Neutrophil (primary cell): ENCODE data around the gene CHCHD2.
"Not testable (repeated sequence)": the region's sequence is repeated elsewhere in the genome, so short reads cannot be mapped to it uniquely, and the experiment has no call there.

Experiments used
- H3K27ac ChIP-seq: fragments of 200-600 bp; sonication (generic); 2 replicates; pipeline ENCODE4 v1.5.1; 2016; ENCODE audit warnings: mild to moderate bottlenecking, moderate library complexity
- H3K27me3 ChIP-seq: fragments of 200-600 bp; sonication (generic); 2 replicates; pipeline ENCODE4 v1.6.0; 2016; ENCODE audit warnings: mild to moderate bottlenecking
- H3K36me3 ChIP-seq: fragments of 200-600 bp; sonication (generic); 2 replicates; pipeline ENCODE4 v1.5.1; 2017
- H3K4me1 ChIP-seq, 2 experiments: fragments of 200-600 bp in 1 of 2; sonication (generic) in 1 of 2; 1 replicate in 1 of 2; 2 replicates in 1 of 2; pipeline versions ENCODE4 v1.5.1 to v1.6.1; 2013 to 2016; ENCODE audit warnings: low read depth in 1 of 2, low read length in 1 of 2, mild to moderate bottlenecking in 1 of 2, moderate library complexity in 1 of 2; ENCODE audit not compliant: control insufficient read depth in 1 of 2, insufficient read depth in 1 of 2
- H3K4me3 ChIP-seq, 2 experiments: fragments of 200-600 bp in 1 of 2; sonication (generic) in 1 of 2; 1 replicate in 1 of 2; 2 replicates in 1 of 2; pipeline ENCODE4 v1.5.1; 2013 to 2016; ENCODE audit warnings: low read depth in 1 of 2, low read length in 1 of 2, mild to moderate bottlenecking in 1 of 2, moderate library complexity in 1 of 2
- H3K9me3 ChIP-seq: fragments of 200-600 bp; sonication (generic); 2 replicates; pipeline ENCODE4 v1.5.1; 2016
- TF ChIP-seq, protein P1 (sequence below): fragments of 200-600 bp; sonication (generic); IDR thresholded peaks from 2 replicates; pipeline ENCODE4 v1.5.1; 2016; ENCODE audit warnings: antibody characterized with exemption

CHCHD2 gene

DNA sequence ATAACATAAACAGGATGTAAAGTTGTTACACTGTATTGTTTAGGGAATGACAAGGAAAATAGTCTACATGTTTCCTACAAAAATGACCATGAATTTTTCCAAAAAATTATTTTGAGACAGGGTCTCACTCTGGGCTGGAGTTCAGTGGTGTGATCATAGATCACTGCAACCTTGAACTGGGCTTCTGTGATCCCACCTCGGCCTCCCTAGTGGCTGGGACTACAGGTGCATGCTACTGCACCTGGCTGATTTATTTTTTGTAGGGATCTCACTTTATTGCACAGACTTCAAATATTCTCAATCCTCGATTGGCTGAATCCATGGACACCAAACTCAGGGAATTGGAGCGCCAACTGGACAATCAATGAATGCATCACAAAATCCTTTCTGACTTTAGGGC, 6.6 kb downstream of the CHCHD2 start:
- no peaks in the 10 kb centered on the region for H3K9me3 ChIP-seq
- H3K4me1 ChIP-seq: no peaks in the 10 kb centered on the region
- TF ChIP-seq, protein P1, sequence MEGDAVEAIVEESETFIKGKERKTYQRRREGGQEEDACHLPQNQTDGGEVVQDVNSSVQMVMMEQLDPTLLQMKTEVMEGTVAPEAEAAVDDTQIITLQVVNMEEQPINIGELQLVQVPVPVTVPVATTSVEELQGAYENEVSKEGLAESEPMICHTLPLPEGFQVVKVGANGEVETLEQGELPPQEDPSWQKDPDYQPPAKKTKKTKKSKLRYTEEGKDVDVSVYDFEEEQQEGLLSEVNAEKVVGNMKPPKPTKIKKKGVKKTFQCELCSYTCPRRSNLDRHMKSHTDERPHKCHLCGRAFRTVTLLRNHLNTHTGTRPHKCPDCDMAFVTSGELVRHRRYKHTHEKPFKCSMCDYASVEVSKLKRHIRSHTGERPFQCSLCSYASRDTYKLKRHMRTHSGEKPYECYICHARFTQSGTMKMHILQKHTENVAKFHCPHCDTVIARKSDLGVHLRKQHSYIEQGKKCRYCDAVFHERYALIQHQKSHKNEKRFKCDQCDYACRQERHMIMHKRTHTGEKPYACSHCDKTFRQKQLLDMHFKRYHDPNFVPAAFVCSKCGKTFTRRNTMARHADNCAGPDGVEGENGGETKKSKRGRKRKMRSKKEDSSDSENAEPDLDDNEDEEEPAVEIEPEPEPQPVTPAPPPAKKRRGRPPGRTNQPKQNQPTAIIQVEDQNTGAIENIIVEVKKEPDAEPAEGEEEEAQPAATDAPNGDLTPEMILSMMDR: no peak
- H3K27ac ChIP-seq: no peak overlapping the region
- H3K36me3 ChIP-seq: peaks cover 64% of the 10 kb centered on the region
- H3K4me3 ChIP-seq: no peak overlapping the region
- no peaks in the 10 kb centered on the region for H3K27me3 ChIP-seq

DNA sequence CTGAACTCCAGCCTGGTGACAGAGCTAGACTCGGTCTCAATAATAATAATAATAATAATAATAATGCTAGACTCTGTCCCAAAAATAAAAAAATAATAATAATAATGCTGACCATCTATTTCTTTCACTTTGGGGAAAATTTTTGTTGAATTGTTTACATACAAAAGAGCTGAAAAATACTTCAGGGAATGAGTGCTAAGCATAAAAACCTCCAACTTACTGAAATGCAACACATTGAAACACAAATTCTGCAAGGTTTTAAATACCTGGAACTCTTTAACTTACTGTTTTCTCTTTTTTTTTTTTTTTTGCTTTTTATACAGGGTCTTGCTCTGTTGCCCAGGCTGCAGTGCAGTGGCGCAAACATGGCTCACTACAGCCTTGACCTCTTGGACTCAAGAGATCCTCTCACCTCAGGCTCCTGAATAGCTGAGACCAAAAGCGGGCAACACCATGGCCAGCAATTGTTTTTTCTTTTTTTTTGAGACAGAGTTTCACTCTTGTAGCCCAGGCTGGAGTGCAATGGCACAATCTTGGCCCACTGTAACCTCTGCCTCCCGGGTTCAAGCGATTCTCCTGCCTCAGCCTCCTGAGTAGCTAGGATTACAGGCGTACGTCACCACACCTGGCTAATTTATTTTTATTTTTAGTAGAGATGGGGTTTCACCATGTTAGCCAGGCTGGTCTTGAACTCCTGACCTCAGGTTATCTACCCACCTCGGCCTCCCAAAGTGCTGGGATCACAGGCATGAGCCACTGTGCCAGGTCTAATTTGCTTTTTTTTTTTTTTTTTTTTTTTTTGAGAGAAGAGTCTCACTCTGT, 7.9 kb downstream of the CHCHD2 start:
- not testable (repeated sequence) for H3K27ac ChIP-seq, H3K4me3 ChIP-seq, H3K27me3 ChIP-seq, H3K9me3 ChIP-seq, H3K4me1 ChIP-seq
- peaks cover 54% of the 10 kb centered on the region for H3K36me3 ChIP-seq

DNA sequence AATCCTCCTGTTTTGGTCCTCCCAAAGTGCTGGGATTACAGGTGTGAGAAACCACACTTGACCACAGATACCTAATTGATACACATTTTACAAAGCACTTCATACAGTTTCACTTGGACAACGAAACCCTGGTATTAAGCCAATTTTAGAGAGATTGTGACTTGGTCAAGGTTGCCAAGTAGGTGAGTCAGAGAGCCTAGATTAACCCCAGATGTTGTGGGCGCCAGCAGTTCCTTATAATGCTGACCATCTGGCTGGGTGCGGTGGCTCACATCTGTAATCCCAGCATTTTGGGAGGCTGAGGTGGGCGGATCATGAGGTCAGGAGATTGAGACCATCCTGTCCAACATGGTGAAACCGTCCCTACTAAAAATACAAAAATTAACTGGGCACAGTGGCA, 8.6 kb downstream of the CHCHD2 start:
- Histone ChIP-seq H3K4me1 (no peaks in the 10 kb centered on the region), H3K27ac (no peak overlapping the region), H3K36me3 (peaks cover 47% of the 10 kb centered on the region), H3K4me3 (no peak overlapping the region), H3K9me3 (no peaks in the 10 kb centered on the region), H3K27me3 (no peaks in the 10 kb centered on the region)
- TF ChIP-seq, protein P1: no peak

DNA sequence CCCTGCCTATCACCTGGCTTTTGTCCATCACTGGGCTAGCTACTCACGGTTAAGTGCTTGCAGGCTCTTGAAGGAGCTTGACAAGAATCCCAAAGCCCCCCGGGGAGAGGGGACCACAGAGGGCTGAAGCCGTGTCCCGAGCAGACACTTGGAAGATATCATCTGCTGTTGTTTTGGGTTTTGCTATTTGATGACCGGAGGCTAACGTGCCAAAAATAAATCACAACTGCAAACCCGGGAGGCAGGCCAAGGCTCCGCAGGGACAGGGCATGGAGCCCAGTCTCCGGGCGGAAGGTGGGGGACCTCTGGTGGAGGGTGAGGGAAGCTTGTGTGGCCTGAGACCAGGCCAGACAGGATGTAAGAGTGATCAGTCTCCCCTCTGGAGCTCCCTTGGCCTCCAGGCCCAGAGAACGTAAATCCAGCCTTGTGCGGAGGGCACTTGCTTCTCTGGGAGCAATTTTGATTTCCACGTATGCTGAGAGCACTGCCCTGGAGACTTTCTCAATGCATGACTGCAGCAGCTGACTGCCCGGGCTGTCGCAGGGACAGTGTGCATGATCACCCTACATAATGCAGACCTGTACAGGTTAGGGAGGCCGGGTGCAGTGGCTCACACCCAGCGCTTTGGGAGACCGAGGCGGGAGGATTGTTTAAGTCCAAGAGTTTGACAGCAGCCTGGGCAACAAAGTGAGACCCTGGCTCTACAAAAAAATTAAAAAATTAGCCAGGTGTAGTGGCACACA, 13.3 kb downstream of the CHCHD2 start, which contains the start of gene PHKG1:
Gene PHKG1 (minus strand): TSS at position 164 of the 743 bp plus-strand sequence. CDS start 4,011 bp downstream, outside the sequence.
- Histone ChIP-seq H3K9me3 (no peaks in the 10 kb centered on the region), H3K4me3 (no peak within 1 kb of the TSS)

DNA sequence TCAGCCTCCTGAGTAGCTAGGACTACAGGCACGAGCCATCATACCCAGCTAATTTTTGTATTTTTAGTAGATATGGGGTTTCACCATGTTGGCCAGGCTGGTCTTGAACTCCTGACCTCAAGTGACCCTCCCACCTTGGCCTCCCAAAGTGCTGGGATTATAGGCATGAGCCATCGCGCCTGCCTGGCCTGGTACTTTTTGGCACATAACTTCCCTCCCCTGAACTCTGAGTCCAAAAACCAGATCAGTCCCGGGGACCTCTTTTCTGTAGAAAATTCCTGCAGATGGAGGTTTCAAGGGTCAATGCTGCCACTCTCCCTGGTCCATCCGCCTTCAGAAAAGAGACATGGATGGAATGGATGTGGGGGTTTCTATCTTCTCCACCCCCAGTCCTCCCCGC, 13.9 kb downstream of the CHCHD2 start:
- H3K27ac ChIP-seq, H3K4me1 ChIP-seq, H3K27me3 ChIP-seq, H3K9me3 ChIP-seq, H3K4me3 ChIP-seq, H3K36me3 ChIP-seq: not testable (repeated sequence)

More for the DNA sequence above, 13.3 kb downstream of the CHCHD2 start, which contains the start of gene PHKG1:
- Histone ChIP-seq H3K27ac (no peak within 1 kb of the TSS), H3K36me3 (peaks cover 9% of the 10 kb centered on the region), H3K4me1 (no peaks in the 10 kb centered on the region), H3K27me3 (no peaks in the 10 kb centered on the region)
- TF ChIP-seq, protein P1: no peak

DNA sequence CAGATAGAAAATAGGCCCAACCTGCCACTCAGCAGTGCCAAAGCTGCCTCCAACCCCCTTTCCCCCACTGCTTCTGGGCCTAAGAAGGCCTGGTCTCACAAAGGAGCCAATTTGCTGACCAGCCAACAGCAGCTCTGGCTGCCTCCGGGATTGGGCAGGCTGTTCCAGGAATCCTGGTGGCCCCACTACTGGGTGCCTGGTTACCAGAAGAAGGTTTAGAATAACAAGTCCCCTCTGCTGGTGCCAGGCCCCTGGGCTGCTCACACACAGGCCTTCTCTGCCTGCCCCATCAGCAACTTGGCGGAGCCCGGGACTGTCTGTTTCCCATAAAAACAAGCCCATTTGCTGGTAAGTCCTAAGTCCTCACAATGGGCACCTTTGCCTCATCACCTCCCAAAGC, 14.7 kb downstream of the CHCHD2 start:
- no peak overlapping the region for H3K27ac ChIP-seq
- TF ChIP-seq, protein P1: no peak

More for the DNA sequence above, 14.7 kb downstream of the CHCHD2 start:
- Histone ChIP-seq H3K4me3 (no peak overlapping the region), H3K36me3 (no peaks in the 10 kb centered on the region), H3K27me3 (no peaks in the 10 kb centered on the region), H3K4me1 (no peaks in the 10 kb centered on the region), H3K9me3 (no peaks in the 10 kb centered on the region)
